ENCODE results near the gene KCNH6.

GRCh38 chr17:63516910-63517824 lies 6.0 kb upstream of the KCNH6 start:
- no peak for TF ChIP-seq POLR2AphosphoS5 (IDR thresholded peaks at IDR 0.05; ENCODE audit: insufficient read depth in 1 of 2, low read depth in 1 of 2)
- TF ChIP-seq POLR2A (IDR thresholded peaks at IDR 0.05) = no peak
